Ishikawa (cell line): Measurements from ENCODE around the gene ATP11A.

Experiments used
- CEBPB ChIP-seq: IDR thresholded peaks from 2 replicates; pipeline ENCODE4 v1.6.1; 2012
- CREB1 ChIP-seq: IDR thresholded peaks from 2 replicates; pipeline ENCODE4 v1.6.1; 2012; ENCODE audit warnings: low read depth
- EGR1 ChIP-seq: IDR thresholded peaks from 2 replicates; pipeline ENCODE4 v1.6.1; 2012
- EP300 ChIP-seq: IDR thresholded peaks from 2 replicates; pipeline ENCODE4 v1.6.1; 2012; ENCODE audit warnings: borderline replicate concordance
- FOXM1 ChIP-seq: IDR thresholded peaks from 2 replicates; pipeline ENCODE4 v1.6.1; 2012; ENCODE audit warnings: low read depth, borderline replicate concordance
- MAX ChIP-seq: IDR thresholded peaks from 2 replicates; pipeline ENCODE4 v1.6.1; 2012
- NFIC ChIP-seq: IDR thresholded peaks from 2 replicates; pipeline ENCODE4 v1.6.1; 2012
- RAD21 ChIP-seq: IDR thresholded peaks from 2 replicates; pipeline ENCODE4 v1.6.1; 2012; ENCODE audit warnings: low read depth
- TAF1 ChIP-seq: IDR thresholded peaks from 2 replicates; pipeline ENCODE4 v1.6.1; 2012; ENCODE audit warnings: low read depth, mild to moderate bottlenecking
- TCF12 ChIP-seq: IDR thresholded peaks from 2 replicates; pipeline ENCODE4 v1.6.1; 2012; ENCODE audit warnings: low read depth
- TEAD4 ChIP-seq: IDR thresholded peaks from 2 replicates; pipeline ENCODE4 v1.6.1; 2012
- YY1 ChIP-seq: IDR thresholded peaks from 2 replicates; pipeline ENCODE4 v1.6.1; 2012; ENCODE audit warnings: low read depth
- ZBTB7A ChIP-seq: IDR thresholded peaks from 2 replicates; pipeline ENCODE4 v1.6.1; 2012; ENCODE audit warnings: low read depth
- TF ChIP-seq, protein P1 (sequence below): IDR thresholded peaks from 2 replicates; pipeline ENCODE4 v1.6.1; 2012; ENCODE audit warnings: low read depth, mild to moderate bottlenecking
- TF ChIP-seq, protein P2 (sequence below): IDR thresholded peaks from 2 replicates; pipeline ENCODE4 v1.6.1; 2012

ATP11A gene

GRCh38 chr13:112657850-112658445, 31.9 kb upstream of the ATP11A start:
- TF ChIP-seq TEAD4 = peak; percentile 66
- 0 out of 2 replicates have a peak, but pooled peaks have one; percentile 30 for TF ChIP-seq TCF12
- no peak for TF ChIP-seq EP300

- TF ChIP-seq, protein P1, sequence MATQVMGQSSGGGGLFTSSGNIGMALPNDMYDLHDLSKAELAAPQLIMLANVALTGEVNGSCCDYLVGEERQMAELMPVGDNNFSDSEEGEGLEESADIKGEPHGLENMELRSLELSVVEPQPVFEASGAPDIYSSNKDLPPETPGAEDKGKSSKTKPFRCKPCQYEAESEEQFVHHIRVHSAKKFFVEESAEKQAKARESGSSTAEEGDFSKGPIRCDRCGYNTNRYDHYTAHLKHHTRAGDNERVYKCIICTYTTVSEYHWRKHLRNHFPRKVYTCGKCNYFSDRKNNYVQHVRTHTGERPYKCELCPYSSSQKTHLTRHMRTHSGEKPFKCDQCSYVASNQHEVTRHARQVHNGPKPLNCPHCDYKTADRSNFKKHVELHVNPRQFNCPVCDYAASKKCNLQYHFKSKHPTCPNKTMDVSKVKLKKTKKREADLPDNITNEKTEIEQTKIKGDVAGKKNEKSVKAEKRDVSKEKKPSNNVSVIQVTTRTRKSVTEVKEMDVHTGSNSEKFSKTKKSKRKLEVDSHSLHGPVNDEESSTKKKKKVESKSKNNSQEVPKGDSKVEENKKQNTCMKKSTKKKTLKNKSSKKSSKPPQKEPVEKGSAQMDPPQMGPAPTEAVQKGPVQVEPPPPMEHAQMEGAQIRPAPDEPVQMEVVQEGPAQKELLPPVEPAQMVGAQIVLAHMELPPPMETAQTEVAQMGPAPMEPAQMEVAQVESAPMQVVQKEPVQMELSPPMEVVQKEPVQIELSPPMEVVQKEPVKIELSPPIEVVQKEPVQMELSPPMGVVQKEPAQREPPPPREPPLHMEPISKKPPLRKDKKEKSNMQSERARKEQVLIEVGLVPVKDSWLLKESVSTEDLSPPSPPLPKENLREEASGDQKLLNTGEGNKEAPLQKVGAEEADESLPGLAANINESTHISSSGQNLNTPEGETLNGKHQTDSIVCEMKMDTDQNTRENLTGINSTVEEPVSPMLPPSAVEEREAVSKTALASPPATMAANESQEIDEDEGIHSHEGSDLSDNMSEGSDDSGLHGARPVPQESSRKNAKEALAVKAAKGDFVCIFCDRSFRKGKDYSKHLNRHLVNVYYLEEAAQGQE = no peak
- no peak for TF ChIP-seq EP300
- TF ChIP-seq RAD21 = no peak
- TF ChIP-seq MAX = peak; percentile 40; the same call in 1 of the 2 replicates
These were observed 31.0 kb upstream of the ATP11A start for GRCh38 chr13:112658808-112659207.

DNA sequence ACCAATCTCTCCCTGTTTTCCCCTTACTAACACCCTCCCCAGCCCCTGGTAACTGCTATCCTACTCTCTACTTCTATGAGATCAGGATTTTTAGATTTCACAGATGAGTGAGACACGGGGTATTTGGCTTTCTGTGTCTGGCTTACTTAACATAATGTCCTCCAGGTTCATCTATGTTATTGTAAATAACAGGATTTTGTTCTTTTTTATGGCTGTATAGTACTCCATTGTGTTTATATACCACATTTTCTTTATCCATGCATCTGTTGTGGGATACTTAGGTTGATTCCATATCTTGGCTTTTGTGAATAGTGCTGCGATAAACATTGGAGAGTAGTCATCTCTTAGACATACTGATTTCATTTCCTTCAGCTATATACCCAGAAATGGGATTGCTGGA, 28.5 kb upstream of the ATP11A start:
- TF ChIP-seq TCF12 (no peak), ZBTB7A (no peak), EGR1 (no peak), EP300 (no peak)
- TF ChIP-seq, protein P1 = no peak

- TF ChIP-seq CREB1 (no peak), TCF12 (no peak), TAF1 (no peak), RAD21 (no peak), ZBTB7A (no peak), EP300 (no peak)
- TF ChIP-seq, protein P1 = no peak
These were observed 25.2 kb upstream of the ATP11A start for GRCh38 chr13:112664501-112665203.

DNA sequence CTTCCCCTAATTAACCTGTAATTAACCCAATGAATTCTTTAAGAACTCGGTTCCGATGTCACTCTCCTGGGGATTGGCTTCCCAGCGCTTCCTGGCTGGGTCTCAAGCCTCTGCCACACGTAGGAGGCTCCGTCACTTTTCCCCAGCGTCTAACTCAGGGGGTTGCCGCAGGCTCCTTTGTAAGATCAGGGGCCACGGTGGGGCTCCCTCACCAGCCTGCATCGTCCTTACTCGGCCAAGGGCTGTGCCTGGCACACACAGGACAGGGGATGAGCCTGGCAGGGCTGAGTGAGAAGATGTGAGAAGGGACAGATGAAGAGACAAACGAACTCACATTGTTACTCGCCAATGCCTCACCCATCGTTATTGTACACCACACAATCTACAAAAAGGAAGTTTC, 20.9 kb upstream of the ATP11A start:
- TF ChIP-seq EGR1 (no peak), CEBPB (no peak), TEAD4 (no peak), FOXM1 (no peak), RAD21 (no peak), YY1 (no peak), ZBTB7A (no peak), TCF12 (no peak), CREB1 (no peak), TAF1 (no peak)

DNA sequence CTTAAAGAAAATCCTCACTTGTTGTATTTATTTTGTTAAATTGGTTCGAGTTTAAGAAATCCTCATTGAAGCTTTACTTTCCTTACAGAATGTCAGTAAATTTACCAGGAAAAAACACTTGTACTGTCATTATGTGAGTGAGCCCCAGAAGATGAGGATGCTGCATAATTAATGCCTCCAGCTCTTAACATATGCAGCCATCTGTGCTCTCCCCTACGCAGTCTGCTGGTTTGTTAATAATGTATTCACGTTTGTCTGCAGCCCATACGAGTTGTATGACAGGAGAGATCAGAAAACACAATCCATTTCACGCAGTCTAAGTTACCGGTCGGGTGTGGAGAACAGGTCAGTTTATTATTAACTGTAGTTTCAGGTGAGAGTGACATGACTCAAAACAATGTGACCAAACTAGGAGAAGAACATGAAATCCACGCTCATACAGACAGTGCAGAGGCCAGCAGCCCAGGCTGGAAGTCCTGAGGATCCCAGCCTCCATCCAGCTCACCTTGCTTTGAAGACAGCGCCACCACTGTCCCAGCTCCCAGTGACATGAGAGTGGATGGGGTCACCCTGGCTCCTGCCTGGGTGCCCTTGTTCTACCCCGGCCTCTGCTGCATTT, 19.8 kb upstream of the ATP11A start:
- no peak for TF ChIP-seq TEAD4
- no peak for TF ChIP-seq MAX
- no peak for TF ChIP-seq CEBPB
- no peak for TF ChIP-seq YY1
- no peak for TF ChIP-seq NFIC
- TF ChIP-seq FOXM1 = no peak
- TF ChIP-seq EP300 = no peak
- TF ChIP-seq TAF1 = no peak
- TF ChIP-seq RAD21 = no peak
- TF ChIP-seq, protein P2, sequence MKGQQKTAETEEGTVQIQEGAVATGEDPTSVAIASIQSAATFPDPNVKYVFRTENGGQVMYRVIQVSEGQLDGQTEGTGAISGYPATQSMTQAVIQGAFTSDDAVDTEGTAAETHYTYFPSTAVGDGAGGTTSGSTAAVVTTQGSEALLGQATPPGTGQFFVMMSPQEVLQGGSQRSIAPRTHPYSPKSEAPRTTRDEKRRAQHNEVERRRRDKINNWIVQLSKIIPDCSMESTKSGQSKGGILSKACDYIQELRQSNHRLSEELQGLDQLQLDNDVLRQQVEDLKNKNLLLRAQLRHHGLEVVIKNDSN = no peak
- TF ChIP-seq, protein P1 = no peak
- no peak for TF ChIP-seq EGR1
- no peak for TF ChIP-seq TCF12
- no peak for TF ChIP-seq CREB1
- TF ChIP-seq ZBTB7A = no peak
